Measurements from ENCODE around the gene DLEC1.

DNA sequence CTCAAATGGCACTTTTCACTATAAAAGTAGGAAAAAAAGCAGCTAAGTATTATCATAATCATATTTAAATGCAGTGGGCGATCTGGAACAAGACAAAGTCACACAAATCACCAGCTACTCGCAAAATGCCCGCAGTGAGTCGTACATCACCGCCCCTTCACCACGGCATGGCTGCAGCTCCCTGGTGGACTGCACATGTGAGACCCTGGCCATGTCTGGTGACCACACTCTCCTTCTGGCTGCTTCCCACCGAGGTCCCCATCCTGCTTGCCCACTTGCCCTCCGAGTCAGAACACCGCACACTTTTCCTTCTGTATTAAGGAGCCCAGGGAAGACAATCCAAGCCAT, 59.3 kb downstream of the DLEC1 start:
- TF ChIP-seq ARNTL (CRISPR knock-in tag; IDR thresholded peaks at IDR 0.05; ENCODE audit: borderline replicate concordance, low read depth): no peak
- no peak for TF ChIP-seq ZNF70 (CRISPR knock-in tag; IDR thresholded peaks at IDR 0.05)
- TF ChIP-seq ESRRG (CRISPR knock-in tag; IDR thresholded peaks at IDR 0.05): no peak
- TF ChIP-seq, protein P1, sequence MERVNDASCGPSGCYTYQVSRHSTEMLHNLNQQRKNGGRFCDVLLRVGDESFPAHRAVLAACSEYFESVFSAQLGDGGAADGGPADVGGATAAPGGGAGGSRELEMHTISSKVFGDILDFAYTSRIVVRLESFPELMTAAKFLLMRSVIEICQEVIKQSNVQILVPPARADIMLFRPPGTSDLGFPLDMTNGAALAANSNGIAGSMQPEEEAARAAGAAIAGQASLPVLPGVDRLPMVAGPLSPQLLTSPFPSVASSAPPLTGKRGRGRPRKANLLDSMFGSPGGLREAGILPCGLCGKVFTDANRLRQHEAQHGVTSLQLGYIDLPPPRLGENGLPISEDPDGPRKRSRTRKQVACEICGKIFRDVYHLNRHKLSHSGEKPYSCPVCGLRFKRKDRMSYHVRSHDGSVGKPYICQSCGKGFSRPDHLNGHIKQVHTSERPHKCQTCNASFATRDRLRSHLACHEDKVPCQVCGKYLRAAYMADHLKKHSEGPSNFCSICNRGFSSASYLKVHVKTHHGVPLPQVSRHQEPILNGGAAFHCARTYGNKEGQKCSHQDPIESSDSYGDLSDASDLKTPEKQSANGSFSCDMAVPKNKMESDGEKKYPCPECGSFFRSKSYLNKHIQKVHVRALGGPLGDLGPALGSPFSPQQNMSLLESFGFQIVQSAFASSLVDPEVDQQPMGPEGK (CRISPR knock-in tag; IDR thresholded peaks at IDR 0.05; ENCODE audit: borderline replicate concordance): no peak
- no peak for TF ChIP-seq ZNF8 (CRISPR knock-in tag; IDR thresholded peaks at IDR 0.05)
- TF ChIP-seq, protein P2, sequence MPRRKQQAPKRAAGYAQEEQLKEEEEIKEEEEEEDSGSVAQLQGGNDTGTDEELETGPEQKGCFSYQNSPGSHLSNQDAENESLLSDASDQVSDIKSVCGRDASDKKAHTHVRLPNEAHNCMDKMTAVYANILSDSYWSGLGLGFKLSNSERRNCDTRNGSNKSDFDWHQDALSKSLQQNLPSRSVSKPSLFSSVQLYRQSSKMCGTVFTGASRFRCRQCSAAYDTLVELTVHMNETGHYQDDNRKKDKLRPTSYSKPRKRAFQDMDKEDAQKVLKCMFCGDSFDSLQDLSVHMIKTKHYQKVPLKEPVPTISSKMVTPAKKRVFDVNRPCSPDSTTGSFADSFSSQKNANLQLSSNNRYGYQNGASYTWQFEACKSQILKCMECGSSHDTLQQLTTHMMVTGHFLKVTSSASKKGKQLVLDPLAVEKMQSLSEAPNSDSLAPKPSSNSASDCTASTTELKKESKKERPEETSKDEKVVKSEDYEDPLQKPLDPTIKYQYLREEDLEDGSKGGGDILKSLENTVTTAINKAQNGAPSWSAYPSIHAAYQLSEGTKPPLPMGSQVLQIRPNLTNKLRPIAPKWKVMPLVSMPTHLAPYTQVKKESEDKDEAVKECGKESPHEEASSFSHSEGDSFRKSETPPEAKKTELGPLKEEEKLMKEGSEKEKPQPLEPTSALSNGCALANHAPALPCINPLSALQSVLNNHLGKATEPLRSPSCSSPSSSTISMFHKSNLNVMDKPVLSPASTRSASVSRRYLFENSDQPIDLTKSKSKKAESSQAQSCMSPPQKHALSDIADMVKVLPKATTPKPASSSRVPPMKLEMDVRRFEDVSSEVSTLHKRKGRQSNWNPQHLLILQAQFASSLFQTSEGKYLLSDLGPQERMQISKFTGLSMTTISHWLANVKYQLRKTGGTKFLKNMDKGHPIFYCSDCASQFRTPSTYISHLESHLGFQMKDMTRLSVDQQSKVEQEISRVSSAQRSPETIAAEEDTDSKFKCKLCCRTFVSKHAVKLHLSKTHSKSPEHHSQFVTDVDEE (CRISPR knock-in tag; IDR thresholded peaks at IDR 0.05): no peak
- TF ChIP-seq, protein P3, sequence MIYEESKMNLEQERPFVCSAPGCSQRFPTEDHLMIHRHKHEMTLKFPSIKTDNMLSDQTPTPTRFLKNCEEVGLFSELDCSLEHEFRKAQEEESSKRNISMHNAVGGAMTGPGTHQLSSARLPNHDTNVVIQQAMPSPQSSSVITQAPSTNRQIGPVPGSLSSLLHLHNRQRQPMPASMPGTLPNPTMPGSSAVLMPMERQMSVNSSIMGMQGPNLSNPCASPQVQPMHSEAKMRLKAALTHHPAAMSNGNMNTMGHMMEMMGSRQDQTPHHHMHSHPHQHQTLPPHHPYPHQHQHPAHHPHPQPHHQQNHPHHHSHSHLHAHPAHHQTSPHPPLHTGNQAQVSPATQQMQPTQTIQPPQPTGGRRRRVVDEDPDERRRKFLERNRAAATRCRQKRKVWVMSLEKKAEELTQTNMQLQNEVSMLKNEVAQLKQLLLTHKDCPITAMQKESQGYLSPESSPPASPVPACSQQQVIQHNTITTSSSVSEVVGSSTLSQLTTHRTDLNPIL (CRISPR knock-in tag; IDR thresholded peaks at IDR 0.05; ENCODE audit: low read depth): no peak
- no peak for TF ChIP-seq ZC3H10 (CRISPR knock-in tag; IDR thresholded peaks at IDR 0.05)
- no peak for TF ChIP-seq SNAI2 (CRISPR knock-in tag; IDR thresholded peaks at IDR 0.05)
- TF ChIP-seq ZFP30 (CRISPR knock-in tag; IDR thresholded peaks at IDR 0.05): no peak
- TF ChIP-seq PPARA (CRISPR knock-in tag; IDR thresholded peaks at IDR 0.05; ENCODE audit: borderline replicate concordance): no peak
- TF ChIP-seq ZFP3 (CRISPR knock-in tag; IDR thresholded peaks at IDR 0.05): no peak

All from SK-N-SH treated with all-trans-retinoic acid at 6 μM for 48 hours (cell line).